CD1c-positive myeloid dendritic cell (primary cell): ENCODE data around the gene HLA-A.

Experiments
- DNase-seq: peaks from one replicate; pipeline ENCODE4 v3.0.0-alpha.2; 2016; ENCODE audit errors: extremely low spot score

The HLA-A gene

GRCh38 chr6:29986179-29986781 is 43.9 kb downstream of the HLA-A start:
- DNase-seq = no peak

- DNase-seq = no peak
These were observed 46.9 kb downstream of the HLA-A start for GRCh38 chr6:29989211-29989610.

- DNase-seq = no peak
These were observed 48.6 kb downstream of the HLA-A start for GRCh38 chr6:29990931-29991330.

- DNase-seq = peak; percentile 21
These were observed 50.5 kb downstream of the HLA-A start for GRCh38 chr6:29992807-29993206.

GRCh38 chr6:29994826-29995225 is 52.5 kb downstream of the HLA-A start:
- no peak for DNase-seq

- DNase-seq = no peak
These were observed 53.0 kb downstream of the HLA-A start for GRCh38 chr6:29995340-29995777.
